Measurements from ENCODE around the gene GATA3.

DNA sequence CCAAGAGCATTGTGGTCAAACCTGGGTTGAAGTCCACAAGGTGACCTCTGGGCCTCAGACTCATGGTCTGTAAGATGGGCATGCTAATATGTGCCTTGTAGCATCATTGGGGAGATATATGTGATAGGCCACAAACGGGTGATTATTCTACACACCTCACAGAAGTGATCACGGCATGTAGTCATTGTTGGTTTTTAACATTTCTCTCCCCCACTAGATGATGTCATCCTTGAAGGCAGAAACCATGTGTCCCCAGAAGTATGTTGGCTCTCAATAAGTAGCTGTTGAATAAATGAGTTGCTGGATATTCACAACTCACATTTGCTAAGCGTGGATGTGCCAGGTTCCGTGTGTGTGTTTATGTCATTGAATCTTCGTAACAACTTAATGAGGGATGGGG lies 42.4 kb downstream of the GATA3 start:
- TF ChIP-seq POLR2A (IDR thresholded peaks at IDR 0.05): no peak
- TF ChIP-seq, protein P1, sequence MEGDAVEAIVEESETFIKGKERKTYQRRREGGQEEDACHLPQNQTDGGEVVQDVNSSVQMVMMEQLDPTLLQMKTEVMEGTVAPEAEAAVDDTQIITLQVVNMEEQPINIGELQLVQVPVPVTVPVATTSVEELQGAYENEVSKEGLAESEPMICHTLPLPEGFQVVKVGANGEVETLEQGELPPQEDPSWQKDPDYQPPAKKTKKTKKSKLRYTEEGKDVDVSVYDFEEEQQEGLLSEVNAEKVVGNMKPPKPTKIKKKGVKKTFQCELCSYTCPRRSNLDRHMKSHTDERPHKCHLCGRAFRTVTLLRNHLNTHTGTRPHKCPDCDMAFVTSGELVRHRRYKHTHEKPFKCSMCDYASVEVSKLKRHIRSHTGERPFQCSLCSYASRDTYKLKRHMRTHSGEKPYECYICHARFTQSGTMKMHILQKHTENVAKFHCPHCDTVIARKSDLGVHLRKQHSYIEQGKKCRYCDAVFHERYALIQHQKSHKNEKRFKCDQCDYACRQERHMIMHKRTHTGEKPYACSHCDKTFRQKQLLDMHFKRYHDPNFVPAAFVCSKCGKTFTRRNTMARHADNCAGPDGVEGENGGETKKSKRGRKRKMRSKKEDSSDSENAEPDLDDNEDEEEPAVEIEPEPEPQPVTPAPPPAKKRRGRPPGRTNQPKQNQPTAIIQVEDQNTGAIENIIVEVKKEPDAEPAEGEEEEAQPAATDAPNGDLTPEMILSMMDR (IDR thresholded peaks at IDR 0.05): no peak

All from testis (tissue), 2 donors.